H1 (cell line): Measurements from ENCODE around the gene RPL12. TPM values are rescaled to one million over a fixed set of nuclear protein-coding genes. Genes with fewer than 3 reads are reported as not detected.

ENCODE experiments used
- CTCF ChIA-PET: fragments of 300-600 bp; sonication (Branson Sonifier 250); formaldehyde crosslinking; loops from one replicate; lab custom pipeline; 2021; ENCODE audit not compliant: partially characterized antibody; lab: Charles Lee
- POLR2A ChIA-PET: fragments of 300-600 bp; sonication (Branson Sonifier 250); formaldehyde crosslinking; loops from one replicate; lab custom pipeline; 2021; ENCODE audit warnings: inconsistent platforms; ENCODE audit not compliant: partially characterized antibody; lab: Charles Lee
- DNase-seq, 2 experiments: peaks; one replicate each; pipeline versions ENCODE4 v3.0.0 to v3.0.0-alpha.2; 2010 to 2022; ENCODE audit warnings: low spot score in 2 of 2, low read depth in 1 of 2, mixed read lengths in 1 of 2
- FAIRE-seq: peaks from 2 replicates; lab custom pipeline; 2011; peaks lifted over from hg19 to GRCh38; lab: Jason Lieb, UNC
- H2AFZ ChIP-seq: 2 replicates; pipeline ENCODE4 v1.8.1; 2012; ENCODE audit warnings: low read length, inconsistent platforms
- H2AK5ac ChIP-seq: 2 replicates; pipeline ENCODE4 v1.6.1; 2013; ENCODE audit warnings: low read depth, low read length
- H2BK120ac ChIP-seq: replicated peaks from 2 replicates; pipeline ENCODE3; 2013; ENCODE audit warnings: low read depth, low read length, inconsistent platforms
- H2BK12ac ChIP-seq: 2 replicates; pipeline ENCODE4 v1.6.1; 2013; ENCODE audit warnings: low read depth, low read length
- H2BK15ac ChIP-seq: 2 replicates; pipeline ENCODE4 v1.6.1; 2013; ENCODE audit warnings: low read length
- H2BK20ac ChIP-seq: 2 replicates; pipeline ENCODE4 v1.6.1; 2013; ENCODE audit warnings: low read length
- H2BK5ac ChIP-seq: 2 replicates; pipeline ENCODE4 v1.6.1; 2013; ENCODE audit warnings: low read depth, low read length
- H3K14ac ChIP-seq: 2 replicates; pipeline ENCODE4 v1.6.1; 2013; ENCODE audit warnings: inconsistent platforms; ENCODE audit not compliant: insufficient read length
- H3K18ac ChIP-seq: 2 replicates; pipeline ENCODE4 v1.6.1; 2013; ENCODE audit warnings: low read length; ENCODE audit errors: extremely low read depth
- H3K23ac ChIP-seq: 2 replicates; pipeline ENCODE4 v1.6.1; 2013; ENCODE audit warnings: inconsistent platforms; ENCODE audit not compliant: insufficient read length
- H3K23me2 ChIP-seq: 2 replicates; pipeline ENCODE4 v1.6.1; 2013; ENCODE audit warnings: low read depth, low read length
- H3K27ac ChIP-seq: 2 replicates; pipeline ENCODE4 v1.6.1; 2011; ENCODE audit warnings: low read depth, low read length, inconsistent platforms
- H3K27me3 ChIP-seq, 4 experiments: replicated peaks in 1 of 4; 1 replicate in 1 of 4; 2 replicates in 3 of 4; pipeline versions ENCODE4 v1.6.1 to v1.8.1; 2011 to 2013; ENCODE audit warnings: low read length in 3 of 4, mild to moderate bottlenecking in 3 of 4, inconsistent platforms in 2 of 4, mixed read lengths in 2 of 4, moderate library complexity in 1 of 4; ENCODE audit not compliant: control insufficient read depth in 3 of 4, insufficient read depth in 3 of 4; ENCODE audit errors: extremely low read depth in 1 of 4
- H3K36me3 ChIP-seq, 4 experiments: 2 replicates each; pipeline versions ENCODE4 v1.6.1 to v1.8.1; 2011 to 2013; ENCODE audit warnings: mild to moderate bottlenecking in 4 of 4, low read length in 3 of 4, moderate library complexity in 2 of 4, control low read depth in 1 of 4, inconsistent platforms in 1 of 4; ENCODE audit not compliant: insufficient read depth in 4 of 4, control insufficient read depth in 2 of 4
- H3K4ac ChIP-seq: replicated peaks from 2 replicates; pipeline ENCODE3; 2013; ENCODE audit warnings: low read length, low read depth, mixed read lengths, inconsistent platforms; ENCODE audit not compliant: insufficient read length
- H3K4me1 ChIP-seq, 4 experiments: replicated peaks in 1 of 4; 1 replicate in 1 of 4; 2 replicates in 3 of 4; pipeline versions ENCODE4 v1.6.1 to v1.8.1; 2011 to 2013; ENCODE audit warnings: low read length in 3 of 4, inconsistent platforms in 2 of 4, mixed read lengths in 1 of 4; ENCODE audit not compliant: insufficient read depth in 4 of 4, control insufficient read depth in 3 of 4
- H3K4me2 ChIP-seq, 2 experiments: 2 replicates each; pipeline versions ENCODE4 v1.6.1 to v1.8.1; 2011 to 2013; ENCODE audit warnings: low read depth in 2 of 2, low read length in 2 of 2, control low read depth in 1 of 2, inconsistent platforms in 1 of 2, mild to moderate bottlenecking in 1 of 2; ENCODE audit not compliant: insufficient read depth in 1 of 2
- H3K4me3 ChIP-seq, 4 experiments: fragments of 200-600, 300-600 bp in 1 of 4; sonication (generic), shearing (Covaris generic), sonication (Bioruptor Twin) in 1 of 4; 2 replicates each; pipeline versions ENCODE4 v1.5.1 to v1.8.1; 2011 to 2016; ENCODE audit warnings: low read length in 4 of 4, low read depth in 3 of 4, control low read depth in 2 of 4, inconsistent platforms in 2 of 4, mild to moderate bottlenecking in 2 of 4, mixed read lengths in 1 of 4, moderate library complexity in 1 of 4; ENCODE audit not compliant: insufficient read depth in 2 of 4; ENCODE audit errors: extremely low read depth in 1 of 4
- H3K56ac ChIP-seq: replicated peaks from 2 replicates; pipeline ENCODE3; 2013; ENCODE audit warnings: low read depth, mild to moderate bottlenecking, mixed read lengths, low read length, inconsistent platforms; ENCODE audit not compliant: insufficient read length
- H3K79me1 ChIP-seq: 2 replicates; pipeline ENCODE4 v1.6.1; 2013; ENCODE audit warnings: low read depth, low read length, control low read depth
- H3K79me2 ChIP-seq, 2 experiments: 2 replicates each; pipeline versions ENCODE4 v1.6.1 to v1.8.1; 2012 to 2013; ENCODE audit warnings: low read length in 2 of 2, mild to moderate bottlenecking in 2 of 2, inconsistent platforms in 1 of 2; ENCODE audit not compliant: insufficient read depth in 2 of 2, control insufficient read depth in 1 of 2
- H3K9ac ChIP-seq, 4 experiments: replicated peaks in 1 of 4; 1 replicate in 1 of 4; 2 replicates in 3 of 4; pipeline versions ENCODE4 v1.6.1 to v1.8.1; 2011 to 2013; ENCODE audit warnings: low read depth in 3 of 4, low read length in 3 of 4, control low read depth in 2 of 4, mild to moderate bottlenecking in 2 of 4, moderate library complexity in 2 of 4, inconsistent platforms in 1 of 4; ENCODE audit errors: extremely low read depth in 1 of 4
- H3K9me3 ChIP-seq, 2 experiments: 2 replicates each; pipeline versions ENCODE4 v1.6.1 to v1.8.1; 2012 to 2013; ENCODE audit warnings: mild to moderate bottlenecking in 2 of 2, moderate library complexity in 2 of 2, control low read depth in 1 of 2, inconsistent platforms in 1 of 2, low read depth in 1 of 2, low read length in 1 of 2, mixed read lengths in 1 of 2; ENCODE audit not compliant: insufficient read depth in 2 of 2
- H4K20me1 ChIP-seq, 2 experiments: replicated peaks in 1 of 2; 2 replicates each; pipeline versions ENCODE3 to v1.8.1; 2011 to 2013; ENCODE audit warnings: inconsistent platforms in 2 of 2, low read length in 2 of 2, mild to moderate bottlenecking in 1 of 2; ENCODE audit not compliant: insufficient read depth in 2 of 2, control insufficient read depth in 1 of 2
- H4K5ac ChIP-seq: 2 replicates; pipeline ENCODE4 v1.6.1; 2013; ENCODE audit warnings: low read length, low read depth, mixed read lengths, inconsistent platforms; ENCODE audit not compliant: insufficient read length
- H4K8ac ChIP-seq: 2 replicates; pipeline ENCODE4 v1.8.0; 2013; ENCODE audit warnings: mild to moderate bottlenecking, moderate library complexity, low read length, inconsistent platforms; ENCODE audit not compliant: insufficient read depth; ENCODE audit errors: extremely low read depth
- H4K91ac ChIP-seq: replicated peaks from 2 replicates; pipeline ENCODE3; 2013; ENCODE audit warnings: low read length, mixed read lengths, inconsistent platforms; ENCODE audit not compliant: insufficient read length
- BACH1 ChIP-seq: IDR thresholded peaks from 2 replicates; pipeline ENCODE4 v1.6.1; 2012; ENCODE audit warnings: low read length, improper control_type of control experiment
- BCL11A ChIP-seq, 2 experiments: IDR thresholded peaks; one replicate each; pipeline ENCODE4 v1.6.1; 2011; ENCODE audit warnings: low read depth in 2 of 2, low read length in 2 of 2, mild to moderate bottlenecking in 2 of 2
- CBX5 ChIP-seq: fragments of 300-800, 300-1000 bp; sonication (generic); IDR thresholded peaks from 2 replicates; pipeline ENCODE4 v1.7.1; 2016; ENCODE audit warnings: antibody characterized with exemption, low read length, low read depth
- CHD2 ChIP-seq: IDR thresholded peaks from 2 replicates; pipeline ENCODE4 v1.6.1; 2012; ENCODE audit warnings: low read length, improper control_type of control experiment
- EZH2 ChIP-seq: fragments of 200-600 bp; sonication (generic); IDR thresholded peaks from 2 replicates; pipeline ENCODE4 v1.7.1; 2012; ENCODE audit warnings: low read depth, mild to moderate bottlenecking, moderate library complexity, low read length, inconsistent platforms; ENCODE audit not compliant: severe bottlenecking
- GABPA ChIP-seq: IDR thresholded peaks from 2 replicates; pipeline ENCODE4 v1.6.1; 2011; ENCODE audit warnings: mild to moderate bottlenecking, low read length, moderate library complexity, borderline replicate concordance; ENCODE audit not compliant: insufficient read depth
- JUN ChIP-seq: IDR thresholded peaks from 2 replicates; pipeline ENCODE4 v1.6.1; 2011; ENCODE audit warnings: low read depth, mild to moderate bottlenecking, improper control_type of control experiment, low read length
- NRF1 ChIP-seq: IDR thresholded peaks from 2 replicates; pipeline ENCODE4 v1.6.1; 2011; ENCODE audit warnings: mild to moderate bottlenecking, low read depth, low read length, improper control_type of control experiment
- PHF8 ChIP-seq: fragments of 200-600 bp; sonication (generic); conservative IDR thresholded peaks from 2 replicates; pipeline ENCODE4 v1.7.1; 2012; ENCODE audit warnings: low read depth, mild to moderate bottlenecking, inconsistent platforms, low read length, moderate library complexity
- RBBP5 ChIP-seq: IDR thresholded peaks from 2 replicates; pipeline ENCODE4 v1.7.1; 2012; ENCODE audit warnings: low read depth, mild to moderate bottlenecking, inconsistent platforms, low read length, moderate library complexity, borderline replicate concordance
- RXRA ChIP-seq: IDR thresholded peaks from 2 replicates; pipeline ENCODE4 v1.6.1; 2011; ENCODE audit warnings: low read depth, mild to moderate bottlenecking, low read length, moderate library complexity; ENCODE audit not compliant: insufficient read depth
- SAP30 ChIP-seq: fragments of 300-600 bp; sonication (generic); IDR thresholded peaks from 2 replicates; pipeline ENCODE4 v1.7.1; 2012; ENCODE audit warnings: low read length, moderate library complexity, mild to moderate bottlenecking, inconsistent platforms; ENCODE audit not compliant: insufficient read depth, insufficient replicate concordance
- SP2 ChIP-seq: IDR thresholded peaks from 2 replicates; pipeline ENCODE4 v1.6.1; 2012; ENCODE audit warnings: mild to moderate bottlenecking, low read length, inconsistent platforms
- TAF7 ChIP-seq: optimal IDR thresholded peaks from 2 replicates; pipeline ENCODE3; 2011; ENCODE audit warnings: low read depth, mild to moderate bottlenecking, inconsistent platforms, low read length, moderate library complexity, borderline replicate concordance
- WGBS, 2 experiments: shearing (Covaris generic) in 1 of 2; methylation state at CpG; one replicate each; pipeline versions ENCODE4 v1.1.6 to v1.1.7; 2013 to 2015; ENCODE audit warnings: low lambda C conversion rate in 2 of 2, mixed read lengths in 2 of 2, inconsistent platforms in 1 of 2, low coverage in 1 of 2, missing lambda C conversion rate in 1 of 2; ENCODE audit not compliant: insufficient replicate concordance in 2 of 2, insufficient coverage in 1 of 2, insufficient read length in 1 of 2; ENCODE audit errors: extremely low coverage in 1 of 2, missing lambda C conversion rate in 1 of 2; 5-methylcytosine and 5-hydroxymethylcytosine counted together
- polyA plus RNA-seq, 7 experiments: library from polyadenylated mRNA; depleted of rRNA in 3 of 7; stranded (reverse) in 5 of 7; unstranded in 2 of 7; fragments of >200 nt in 5 of 7; fragments of 200-250 nt in 2 of 7; gene quantifications; 1 replicate in 5 of 7; 2 replicates in 1 of 7; 4 replicates in 1 of 7; pipeline versions ENCODE4 v1.2.1 to v1.2.3, GENCODE V29; 2011 to 2013; ENCODE audit warnings: missing spikeins in 2 of 7, mixed read lengths in 2 of 7
- total RNA-seq: library from RNA; stranded (reverse); fragmentation: NEBNext Ultra II Directional; extraction: Animal tissue kit (Norgen Biotek cat#: 25700); gene quantifications from 2 replicates; pipeline ENCODE4 v1.2.1, GENCODE V29; 2021
- TF ChIP-seq, protein P1 (sequence below): IDR thresholded peaks from 2 replicates; pipeline ENCODE4 v1.6.1; 2012; ENCODE audit warnings: inconsistent platforms

Gene RPL12
- total and polyA plus RNA-seq, 2 of the 8 experiments (the other 6 are each of a cell fraction or from before 2014, with no cell fraction given) = 1,993 to 4,892 TPM

DNA sequence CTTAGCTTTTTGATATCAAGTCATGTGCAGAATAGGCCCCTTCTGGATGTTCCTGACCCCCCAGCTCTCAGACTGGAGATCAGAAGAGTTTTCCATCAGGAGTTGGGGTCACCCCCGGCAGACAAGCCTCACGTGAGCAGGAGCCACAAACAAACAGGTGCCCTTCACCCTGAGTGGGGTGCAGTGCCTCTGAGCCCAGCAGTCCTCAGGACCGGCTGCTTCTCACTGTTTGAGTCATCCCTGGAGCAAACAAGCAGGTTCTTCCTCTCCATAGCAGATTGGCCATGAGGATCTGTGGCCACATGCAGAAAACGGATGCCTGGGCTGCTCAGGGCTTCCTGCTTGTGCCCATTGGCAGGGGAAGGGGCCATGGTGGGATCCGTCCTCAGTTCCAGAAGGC lies 47.1 kb upstream of the RPL12 start:
- Histone ChIP-seq H2BK12ac (no peak overlapping the region), H3K56ac (no peak overlapping the region), H3K27me3 (no peaks in the 10 kb centered on the region), H3K27ac (no peak overlapping the region), H3K14ac (no peak overlapping the region), H3K4me3 (no peak overlapping the region), H2AK5ac (no peak overlapping the region), H3K9ac (no peak overlapping the region), H2BK20ac (no peak overlapping the region), H3K79me2 (no peaks in the 10 kb centered on the region), H2BK15ac (no peak overlapping the region), H4K5ac (no peak overlapping the region), H3K18ac (no peak overlapping the region), H2BK120ac (no peak overlapping the region), H3K4ac (no peak overlapping the region), H3K23ac (no peak overlapping the region), H3K23me2 (no peaks in the 10 kb centered on the region), H4K20me1 (no peaks in the 10 kb centered on the region), H2AFZ (no peak overlapping the region), H3K4me1 (no peaks in the 10 kb centered on the region), H3K79me1 (no peaks in the 10 kb centered on the region), H3K36me3 (peaks cover 3 to 7% (median 5%) of the 10 kb centered on the region in 4 experiments; a peak in 5 of 8 replicates), H3K9me3 (no peaks in the 10 kb centered on the region), H4K91ac (no peak overlapping the region), H4K8ac (no peak overlapping the region), H3K4me2 (no peak overlapping the region), H2BK5ac (no peak overlapping the region)
- no peak for FAIRE-seq
- WGBS, 2 experiments = 93% methylated on average over 5 of the region's 5 CpGs; no CpG with 5 or more reads in 1 of the 2 experiments
- POLR2A ChIA-PET = no interaction called here
- CTCF ChIA-PET = interaction anchor here (0.8 to 0.9 kb wide), 2 partner anchors 28 to 39 kb away, joined by 3 read pairs; no protein-coding TSS in a partner anchor
- no peak for DNase-seq
- TF ChIP-seq, protein P1, sequence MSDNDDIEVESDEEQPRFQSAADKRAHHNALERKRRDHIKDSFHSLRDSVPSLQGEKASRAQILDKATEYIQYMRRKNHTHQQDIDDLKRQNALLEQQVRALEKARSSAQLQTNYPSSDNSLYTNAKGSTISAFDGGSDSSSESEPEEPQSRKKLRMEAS = no peak
- TF ChIP-seq BACH1 (no peak), SAP30 (no peak), RBBP5 (no peak), EZH2 (no peak), JUN (no peak), BCL11A (IDR thresholded peaks at IDR 0.05; ENCODE audit: low read depth in 2 of 2, low read length in 2 of 2) (no peak), SP2 (no peak), CHD2 (no peak), NRF1 (no peak), PHF8 (no peak), RXRA (no peak), GABPA (no peak), CBX5 (no peak), TAF7 (no peak)
